ENCODE results near the gene NSUN2. TPM values are rescaled to one million over a fixed set of nuclear protein-coding genes. Genes with fewer than 3 reads are reported as not detected.

Gene NSUN2
- total and polyA plus RNA-seq, 2 of the 4 experiments (the other 2 are of a cell fraction): 51.1 to 61.1 TPM

GRCh38 chr5:6634788-6635430 lies 2.1 kb upstream of the NSUN2 start:
- Histone ChIP-seq H3K9ac (ENCODE audit: low read depth, low read length) (peak overlapping the region; percentile 76; the same call in 1 of the 2 replicates), H2AK5ac (ENCODE audit: low read depth, low read length) (peak overlapping the region; percentile 7; the same call in 1 of the 2 replicates), H3K56ac (ENCODE audit: extremely low read depth, insufficient read depth, low read length) (no peak overlapping the region), H2AFZ (replicated peaks; ENCODE audit: low read length, poor library complexity) (no peak overlapping the region), H4K8ac (ENCODE audit: low read depth in 2 of 2, low read length in 2 of 2) (peak overlapping the region in 1 of 2 experiments; percentile 42; a peak in 1 of 4 replicates), H3K4me1 (ENCODE audit: control insufficient read depth, insufficient read depth, low read length) (peaks cover 11% of the 10 kb centered on the region), H3K36me3 (ENCODE audit: control insufficient read depth, insufficient read depth, low read length) (peaks cover 6% of the 10 kb centered on the region), H3K27me3 (ENCODE audit: control insufficient read depth, insufficient read depth, low read length) (no peaks in the 10 kb centered on the region), H3K27ac (ENCODE audit: insufficient read depth, low read length) (no peak overlapping the region), H4K20me1 (ENCODE audit: insufficient read depth, low read length) (peaks cover 48% of the 10 kb centered on the region), H2BK120ac (ENCODE audit: low read depth, low read length) (no peak overlapping the region), H2BK5ac (ENCODE audit: low read depth, low read length, poor library complexity, severe bottlenecking) (peak overlapping the region; percentile 35), H3K9me1 (ENCODE audit: insufficient read depth, low read length) (peaks cover 15% of the 10 kb centered on the region), H4K5ac (ENCODE audit: low read depth, low read length) (no peak overlapping the region), H2BK20ac (ENCODE audit: low read depth, low read length) (no peak overlapping the region), H4K91ac (ENCODE audit: insufficient read depth, low read depth, low read length) (no peak overlapping the region; the same call in 1 of the 2 replicates), H3K18ac (ENCODE audit: low read depth, low read length) (no peak overlapping the region), H3K23ac (ENCODE audit: low read depth, low read length) (peak overlapping the region; percentile 10), H3K4me3 (ENCODE audit: insufficient read depth, low read depth, low read length) (peak overlapping the region; percentile 2; the same call in 1 of the 2 replicates), H2AK9ac (replicated peaks; ENCODE audit: low read depth, low read length, poor library complexity) (peak overlapping the region; percentile 33), H3K9me3 (ENCODE audit: control insufficient read depth, insufficient read depth, low read length) (no peaks in the 10 kb centered on the region), H3K14ac (replicated peaks; ENCODE audit: low read depth, low read length) (peak overlapping the region; percentile 10; the same call in 1 of the 2 replicates), H3K4ac (ENCODE audit: low read depth, low read length) (peak overlapping the region; percentile 12; the same call in 1 of the 2 replicates), H3K79me1 (ENCODE audit: low read depth in 1 of 2, low read length in 2 of 2) (peaks cover 32 to 71% of the 10 kb centered on the region in 2 experiments), H2BK15ac (ENCODE audit: low read depth, low read length) (no peak overlapping the region), H3K4me2 (ENCODE audit: low read depth, low read length) (peak overlapping the region; percentile 49; the same call in 1 of the 2 replicates)
- ChIA-PET POLR2A (ENCODE audit: unreplicated experiment) (no interaction called here), CTCF (interaction anchor here (0.9 to 1.3 kb wide), 3 partner anchors 17 to 110 kb away, joined by 3 to 8 read pairs (median 3); no protein-coding TSS in a partner anchor)
- DNase-seq: peak; percentile 45
- TSS peak; percentile 49 for BruUV-seq (replicated peaks)
- intact Hi-C loops (cut with micrococcal nuclease) (loop anchor here (5.0 kb wide), 1 partner anchor 97 kb away; no protein-coding TSS in a partner anchor), in situ Hi-C loops (cut with MboI; ENCODE audit: low sequenced_read_pairs) (loop anchor here (5.0 kb wide), 1 partner anchor 112 kb away; no protein-coding TSS in a partner anchor), dilution Hi-C loops (cut with HindIII; ENCODE audit: low sequenced_read_pairs, unreplicated experiment) (no loop called here)
- TF ChIP-seq RCOR1 (IDR thresholded peaks at IDR 0.05; ENCODE audit: insufficient replicate concordance, low read length): no peak
- TF ChIP-seq USF2 (IDR thresholded peaks at IDR 0.05; ENCODE audit: low read depth, low read length): no peak
- TF ChIP-seq ELK1 (IDR thresholded peaks at IDR 0.05; ENCODE audit: borderline replicate concordance, low read depth, low read length): no peak
- TF ChIP-seq CHD1 (IDR thresholded peaks at IDR 0.05; ENCODE audit: low read depth, low read length): no peak
- TF ChIP-seq RFX5 (IDR thresholded peaks at IDR 0.05; ENCODE audit: low read depth, low read length): no peak
- no peak for TF ChIP-seq RAD21 (IDR thresholded peaks at IDR 0.05; ENCODE audit: low read length)
- no peak for TF ChIP-seq MAZ (IDR thresholded peaks at IDR 0.05; ENCODE audit: borderline replicate concordance, low read depth, low read length)
- no peak for TF ChIP-seq BHLHE40 (IDR thresholded peaks at IDR 0.05; ENCODE audit: low read depth, low read length)
- TF ChIP-seq MXI1 (IDR thresholded peaks at IDR 0.05; ENCODE audit: borderline replicate concordance, low read depth, low read length): no peak
- no peak for TF ChIP-seq MAFK (IDR thresholded peaks at IDR 0.05; ENCODE audit: low read depth, low read length)
- no peak for TF ChIP-seq CTCF (conservative IDR thresholded peaks at IDR 0.05; ENCODE audit: low read depth, low read length)
- TF ChIP-seq NFE2L2 (IDR thresholded peaks at IDR 0.05; ENCODE audit: low read depth, low read length): no peak
- no CpG with 5 or more reads among the region's 5 CpGs for WGBS, 2 experiments (ENCODE audit: extremely low coverage in 2 of 2, insufficient read length in 1 of 2)
- ATAC-seq (ENCODE audit: low read depth): no peak
